HCT116 (cell line): Measurements from ENCODE around the gene NCAPG2. TPM values are rescaled to one million over a fixed set of nuclear protein-coding genes. Genes with fewer than 3 reads are reported as not detected.

ENCODE experiments used
- ATAC-seq: fragments of 200-7000 bp; cut with Tn5 transposase; 2 replicates; pipeline ENCODE4 v1.9.1; 2020; ENCODE audit warnings: mild to moderate bottlenecking, moderate library complexity
- BruUV-seq: library from RNA; stranded (reverse); fragments of 400-500 nt; replicated peaks from 2 replicates; lab custom pipeline; 2021; lab: Mats Ljungman, UMichigan
- CTCF ChIA-PET: fragments of 300-600 bp; sonication (Branson Sonifier 250); formaldehyde crosslinking; loops from one replicate; lab custom pipeline; 2021; ENCODE audit warnings: antibody characterized with exemption; lab: Charles Lee
- POLR2A ChIA-PET: fragments of 300-600, 350-600 bp; sonication (Branson Sonifier 250); formaldehyde crosslinking; loops from one replicate; lab custom pipeline; 2021; ENCODE audit warnings: antibody characterized with exemption; lab: Charles Lee
- RAD21 ChIA-PET, 2 experiments: fragments of 300-600 bp; sonication (Branson Sonifier 250); formaldehyde crosslinking; loops; one replicate each; lab custom pipeline; 2023; ENCODE audit warnings: low total read pairs in 2 of 2; ENCODE audit not compliant: uncharacterized antibody in 2 of 2, unreplicated experiment in 2 of 2, low non-redundant PET in 1 of 2; lab: Charles Lee
- DNase-seq: peaks from one replicate; pipeline ENCODE4 v3.0.0-alpha.2; 2010; ENCODE audit warnings: low read depth, low spot score
- H2AFZ ChIP-seq: fragments of 200-600 bp; shearing (Covaris generic), sonication (generic); 2 replicates; pipeline ENCODE4 v1.6.1; 2017; ENCODE audit warnings: low read depth, mixed run types, mixed read lengths, antibody characterized with exemption, low read length; ENCODE audit not compliant: poor library complexity, severe bottlenecking
- H3K27ac ChIP-seq: 2 replicates; pipeline ENCODE4 v1.5.1; 2012; ENCODE audit warnings: low read depth, low read length
- H3K27me3 ChIP-seq: fragments of 200-600 bp; sonication (generic); 2 replicates; pipeline ENCODE4 v1.6.1; 2016; ENCODE audit warnings: mixed run types, low read length, mixed read lengths; ENCODE audit not compliant: insufficient read depth
- H3K36me3 ChIP-seq, 2 experiments: fragments of 200-500 bp in 1 of 2; fragments of 200-600 bp in 1 of 2; sonication (Bioruptor generic) in 1 of 2; sonication (generic) in 1 of 2; 2 replicates each; pipeline versions ENCODE4 v1.5.1 to v1.6.1; 2014 to 2016; ENCODE audit warnings: low read length in 2 of 2, inconsistent platforms in 1 of 2, mixed read lengths in 1 of 2, mixed run types in 1 of 2; ENCODE audit not compliant: insufficient read depth in 2 of 2, control insufficient read depth in 1 of 2
- H3K4me1 ChIP-seq, 2 experiments: fragments of 200-600 bp in 1 of 2; sonication (generic) in 1 of 2; 2 replicates each; pipeline versions ENCODE4 v1.5.1 to v1.6.1; 2012 to 2017; ENCODE audit warnings: low read length in 2 of 2, inconsistent platforms in 1 of 2, mild to moderate bottlenecking in 1 of 2, mixed read lengths in 1 of 2, mixed run types in 1 of 2, moderate library complexity in 1 of 2; ENCODE audit not compliant: insufficient read depth in 2 of 2, control insufficient read depth in 1 of 2
- H3K4me2 ChIP-seq: fragments of 200-600 bp; sonication (generic); 2 replicates; pipeline ENCODE4 v1.6.1; 2017; ENCODE audit warnings: mixed run types, low read length, mixed read lengths
- H3K4me3 ChIP-seq, 2 experiments: fragments of 200-600 bp in 1 of 2; sonication (generic) in 1 of 2; replicated peaks in 1 of 2; 2 replicates each; pipeline ENCODE4 v1.5.1; 2011 to 2016; ENCODE audit warnings: low read length in 2 of 2, control low read depth in 1 of 2, low read depth in 1 of 2, mild to moderate bottlenecking in 1 of 2, mixed read lengths in 1 of 2, mixed run types in 1 of 2
- H3K79me2 ChIP-seq: fragments of 200-600 bp; sonication (generic); 2 replicates; pipeline ENCODE4 v1.6.1; 2017; ENCODE audit warnings: mild to moderate bottlenecking, mixed run types, low read length, moderate library complexity, mixed read lengths; ENCODE audit not compliant: insufficient read depth
- H3K9ac ChIP-seq: fragments of 200-600 bp; sonication (generic); 2 replicates; pipeline ENCODE4 v1.6.1; 2016; ENCODE audit warnings: low read length, mixed read lengths
- H3K9me2 ChIP-seq: fragments of 200-600 bp; sonication (generic), shearing (Covaris generic); 2 replicates; pipeline ENCODE4 v1.6.1; 2017; ENCODE audit warnings: mixed run types, mild to moderate bottlenecking, moderate library complexity; ENCODE audit not compliant: insufficient read depth
- H3K9me3 ChIP-seq, 2 experiments: fragments of 200-500 bp in 1 of 2; fragments of 200-600 bp in 1 of 2; sonication (Bioruptor generic) in 1 of 2; sonication (generic) in 1 of 2; 2 replicates each; pipeline ENCODE4 v1.6.1; 2014 to 2017; ENCODE audit warnings: low read length in 2 of 2, mixed read lengths in 2 of 2, inconsistent platforms in 1 of 2, low read depth in 1 of 2, mild to moderate bottlenecking in 1 of 2, mixed run types in 1 of 2, moderate library complexity in 1 of 2; ENCODE audit not compliant: control insufficient read depth in 1 of 2, insufficient read depth in 1 of 2
- H4K20me1 ChIP-seq: fragments of 200-600 bp; sonication (generic), shearing (Covaris generic); 2 replicates; pipeline ENCODE4 v1.6.1; 2017; ENCODE audit warnings: mixed run types, mild to moderate bottlenecking, moderate library complexity; ENCODE audit not compliant: insufficient read depth
- CBX3 ChIP-seq: IDR thresholded peaks from 2 replicates; pipeline ENCODE4 v1.6.1; 2012; ENCODE audit warnings: low read depth
- CEBPB ChIP-seq: IDR thresholded peaks from 2 replicates; pipeline ENCODE4 v1.6.1; 2012; ENCODE audit warnings: low read depth
- EGR1 ChIP-seq: IDR thresholded peaks from 2 replicates; pipeline ENCODE4 v1.6.1; 2012; ENCODE audit warnings: low read depth
- ELF1 ChIP-seq: IDR thresholded peaks from 2 replicates; pipeline ENCODE4 v1.6.1; 2012; ENCODE audit warnings: low read depth, borderline replicate concordance
- FOSL1 ChIP-seq: IDR thresholded peaks from 2 replicates; pipeline ENCODE4 v1.6.1; 2012; ENCODE audit warnings: low read depth
- JUND ChIP-seq: IDR thresholded peaks from 2 replicates; pipeline ENCODE4 v1.6.1; 2012
- POLR2A ChIP-seq: IDR thresholded peaks from 2 replicates; pipeline ENCODE4 v1.7.0; 2011; ENCODE audit warnings: borderline replicate concordance; ENCODE audit not compliant: insufficient read depth, insufficient read length; ENCODE audit errors: extremely low read depth
- POLR2AphosphoS5 ChIP-seq: IDR thresholded peaks from 2 replicates; pipeline ENCODE4 v1.6.1; 2011; ENCODE audit warnings: mild to moderate bottlenecking, low read depth, low read length, moderate library complexity
- RAD21 ChIP-seq: IDR thresholded peaks from 2 replicates; pipeline ENCODE4 v1.6.1; 2012; ENCODE audit warnings: low read depth, mild to moderate bottlenecking
- SIN3A ChIP-seq: IDR thresholded peaks from 2 replicates; pipeline ENCODE4 v1.6.1; 2012; ENCODE audit warnings: low read depth
- intact Hi-C: fragments of 100-400 bp; cut with micrococcal nuclease; formaldehyde crosslinking; loops from 2 replicates; pipeline ENCODE4 v1.10.0; 2022
- total RNA-seq: library from RNA; stranded (reverse); gene quantifications from one replicate; pipeline ENCODE4 v1.2.1, GENCODE V29; 2021; ENCODE audit not compliant: unreplicated experiment
- TF ChIP-seq, protein P1 (sequence below): IDR thresholded peaks from 2 replicates; pipeline ENCODE4 v1.6.1; 2012; ENCODE audit warnings: low read depth

The NCAPG2 gene
- total RNA-seq, 1 experiment from 2014 or later, result 73.1 TPM

DNA sequence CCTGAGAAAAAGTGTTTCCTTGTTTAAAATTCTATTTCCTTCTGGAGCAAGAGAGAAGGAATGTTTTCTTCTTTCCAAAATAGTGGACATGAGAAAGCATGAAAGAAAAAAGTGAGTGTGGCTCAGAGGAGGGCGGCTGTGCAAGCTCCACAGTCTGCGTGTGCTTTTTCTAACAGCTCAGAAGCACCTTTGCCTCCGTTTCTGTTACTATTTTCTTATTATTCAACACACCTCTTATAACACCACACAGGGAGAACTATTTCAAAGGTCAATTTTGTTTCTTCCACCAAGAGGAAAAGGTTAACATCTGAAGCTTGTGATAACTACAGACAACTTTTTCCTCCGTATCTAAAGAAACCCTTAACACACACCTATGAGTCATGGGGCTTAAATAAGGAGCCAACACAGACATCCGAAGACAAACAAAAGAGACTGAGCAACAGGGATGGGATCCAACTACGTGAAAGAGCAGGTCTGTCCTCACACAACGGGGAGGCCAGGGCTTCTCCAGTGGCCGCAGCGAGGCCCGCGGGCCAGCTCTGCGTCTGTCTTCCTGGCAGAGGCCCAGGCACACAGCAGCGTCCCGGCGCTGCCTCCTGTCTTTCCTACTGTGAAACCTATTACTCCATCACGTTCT is 36.2 kb upstream of the NCAPG2 start:
- CTCF ChIA-PET, result no interaction called here
- H3K9me2 ChIP-seq, result no peaks in the 10 kb centered on the region
- H4K20me1 ChIP-seq, result no peaks in the 10 kb centered on the region
- no peaks in the 10 kb centered on the region; the same call in 1 of the 2 replicates for H3K79me2 ChIP-seq
- intact Hi-C loops, result no loop called here
- H2AFZ ChIP-seq, result no peak overlapping the region
- RAD21 ChIA-PET, result no interaction called here
- peaks cover 17 to 43% of the 10 kb centered on the region in 2 experiments for H3K36me3 ChIP-seq
- H3K4me2 ChIP-seq, result no peak overlapping the region
- H3K27me3 ChIP-seq, result no peaks in the 10 kb centered on the region
- TF ChIP-seq, protein P1, sequence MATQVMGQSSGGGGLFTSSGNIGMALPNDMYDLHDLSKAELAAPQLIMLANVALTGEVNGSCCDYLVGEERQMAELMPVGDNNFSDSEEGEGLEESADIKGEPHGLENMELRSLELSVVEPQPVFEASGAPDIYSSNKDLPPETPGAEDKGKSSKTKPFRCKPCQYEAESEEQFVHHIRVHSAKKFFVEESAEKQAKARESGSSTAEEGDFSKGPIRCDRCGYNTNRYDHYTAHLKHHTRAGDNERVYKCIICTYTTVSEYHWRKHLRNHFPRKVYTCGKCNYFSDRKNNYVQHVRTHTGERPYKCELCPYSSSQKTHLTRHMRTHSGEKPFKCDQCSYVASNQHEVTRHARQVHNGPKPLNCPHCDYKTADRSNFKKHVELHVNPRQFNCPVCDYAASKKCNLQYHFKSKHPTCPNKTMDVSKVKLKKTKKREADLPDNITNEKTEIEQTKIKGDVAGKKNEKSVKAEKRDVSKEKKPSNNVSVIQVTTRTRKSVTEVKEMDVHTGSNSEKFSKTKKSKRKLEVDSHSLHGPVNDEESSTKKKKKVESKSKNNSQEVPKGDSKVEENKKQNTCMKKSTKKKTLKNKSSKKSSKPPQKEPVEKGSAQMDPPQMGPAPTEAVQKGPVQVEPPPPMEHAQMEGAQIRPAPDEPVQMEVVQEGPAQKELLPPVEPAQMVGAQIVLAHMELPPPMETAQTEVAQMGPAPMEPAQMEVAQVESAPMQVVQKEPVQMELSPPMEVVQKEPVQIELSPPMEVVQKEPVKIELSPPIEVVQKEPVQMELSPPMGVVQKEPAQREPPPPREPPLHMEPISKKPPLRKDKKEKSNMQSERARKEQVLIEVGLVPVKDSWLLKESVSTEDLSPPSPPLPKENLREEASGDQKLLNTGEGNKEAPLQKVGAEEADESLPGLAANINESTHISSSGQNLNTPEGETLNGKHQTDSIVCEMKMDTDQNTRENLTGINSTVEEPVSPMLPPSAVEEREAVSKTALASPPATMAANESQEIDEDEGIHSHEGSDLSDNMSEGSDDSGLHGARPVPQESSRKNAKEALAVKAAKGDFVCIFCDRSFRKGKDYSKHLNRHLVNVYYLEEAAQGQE, result no peak
- TF ChIP-seq POLR2A (no peak), CEBPB (no peak), SIN3A (no peak), CBX3 (no peak), POLR2AphosphoS5 (no peak), FOSL1 (no peak), EGR1 (no peak), RAD21 (no peak), ELF1 (no peak), JUND (no peak)
- no peak overlapping the region for H3K27ac ChIP-seq
- no peaks in the 10 kb centered on the region for H3K4me1 ChIP-seq
- DNase-seq (no peak), ATAC-seq (no peak)
- BruUV-seq, result no TSS peak
- H3K9me3 ChIP-seq, result no peaks in the 10 kb centered on the region
- POLR2A ChIA-PET, result no interaction called here
- no peak overlapping the region for H3K4me3 ChIP-seq
- H3K9ac ChIP-seq, result no peak overlapping the region
